Dermis blood vessel endothelial cell (primary cell): ENCODE data around the gene P2RX3. TPM values are rescaled to one million over a fixed set of nuclear protein-coding genes. Genes with fewer than 3 reads are reported as not detected.
"Not testable (repeated sequence)": the region's sequence is repeated elsewhere in the genome, so short reads cannot be mapped to it uniquely, and the experiment has no call there.

Experiments used
- DNase-seq: peaks from one replicate; pipeline ENCODE4 v3.0.0; 2010
- total RNA-seq: library from RNA; depleted of rRNA; stranded (reverse); fragments of >200 nt; gene quantifications from 2 replicates; pipeline ENCODE4 v1.2.3, GENCODE V29; 2014

The P2RX3 gene
- total RNA-seq, 1 donor from 2014 or later, result not detected

GRCh38 chr11:57353446-57353845, 15.3 kb downstream of the P2RX3 start:
- DNase-seq, result no peak

- no peak for DNase-seq
These were observed 15.7 kb downstream of the P2RX3 start for GRCh38 chr11:57353852-57354251.

- DNase-seq, result no peak
These were observed 16.5 kb downstream of the P2RX3 start for GRCh38 chr11:57354699-57355098.

GRCh38 chr11:57356268-57356667, 18.1 kb downstream of the P2RX3 start:
- no peak for DNase-seq

GRCh38 chr11:57357310-57357709, 19.2 kb downstream of the P2RX3 start:
- DNase-seq, result no peak

- no peak for DNase-seq
These were observed 19.7 kb downstream of the P2RX3 start for GRCh38 chr11:57357856-57358255.

GRCh38 chr11:57358543-57358961, 20.4 kb downstream of the P2RX3 start:
- no peak for DNase-seq

GRCh38 chr11:57358991-57359390, 20.8 kb downstream of the P2RX3 start:
- no peak for DNase-seq

- DNase-seq, result no peak
These were observed 21.2 kb downstream of the P2RX3 start for GRCh38 chr11:57359396-57359795.

GRCh38 chr11:57359896-57360690, 21.9 kb downstream of the P2RX3 start:
- no peak for DNase-seq

- DNase-seq, result no peak
These were observed 22.8 kb downstream of the P2RX3 start for GRCh38 chr11:57360991-57361390.

- not testable (repeated sequence) for DNase-seq
These were observed 23.3 kb downstream of the P2RX3 start for GRCh38 chr11:57361420-57361819.

- DNase-seq, result no peak
These were observed 23.8 kb downstream of the P2RX3 start for GRCh38 chr11:57361926-57362325.

GRCh38 chr11:57363131-57364080, 25.3 kb downstream of the P2RX3 start:
- no peak for DNase-seq

- DNase-seq, result no peak
These were observed 26.9 kb downstream of the P2RX3 start for GRCh38 chr11:57364851-57365660.

GRCh38 chr11:57368106-57368844, 30.1 kb downstream of the P2RX3 start:
- DNase-seq, result peak; percentile 55

- no peak for DNase-seq
These were observed 30.7 kb downstream of the P2RX3 start for GRCh38 chr11:57368845-57369232.

- peak; percentile 17 for DNase-seq
These were observed 32.1 kb downstream of the P2RX3 start for GRCh38 chr11:57370251-57370650.

GRCh38 chr11:57370941-57371340, 32.8 kb downstream of the P2RX3 start:
- DNase-seq, result no peak

GRCh38 chr11:57373146-57373545, 35.0 kb downstream of the P2RX3 start:
- no peak for DNase-seq

- DNase-seq, result no peak
These were observed 36.8 kb downstream of the P2RX3 start for GRCh38 chr11:57374966-57375365.

GRCh38 chr11:57375490-57375889, 37.3 kb downstream of the P2RX3 start:
- no peak for DNase-seq
